Vagina (tissue), 2 donors: ENCODE data around the gene HELZ. TPM values are rescaled to one million over a fixed set of nuclear protein-coding genes. Genes with fewer than 3 reads are reported as not detected.

Experiments
- DNase-seq, 2 donors: peaks; one replicate each; pipeline ENCODE4 v3.0.0-alpha.2; 2017; ENCODE audit errors: extremely low spot score in 2 of 2
- H3K27ac ChIP-seq: fragments of 200-600 bp; sonication (generic); one replicate; pipeline ENCODE4 v1.5.1; 2019
- H3K27me3 ChIP-seq: fragments of 200-600 bp; sonication (generic); one replicate; pipeline ENCODE4 v1.5.1; 2019
- H3K36me3 ChIP-seq, 2 donors: fragments of 200-600 bp; sonication (generic); one replicate each; pipeline ENCODE4 v1.5.1; 2017 to 2019
- H3K4me1 ChIP-seq: fragments of 200-600 bp; sonication (generic); one replicate; pipeline ENCODE4 v1.5.1; 2019
- H3K4me3 ChIP-seq, 2 donors: fragments of 200-600 bp; sonication (generic); 1 replicate in 1 of 2; 2 replicates in 1 of 2; pipeline ENCODE4 v1.5.1; 2016 to 2019
- H3K9me3 ChIP-seq: fragments of 200-600 bp; sonication (generic); one replicate; pipeline ENCODE4 v1.5.1; 2019
- CTCF ChIP-seq, 3 experiments: fragments of 450-650 bp in 2 of 3; fragments of 200-600 bp in 1 of 3; sonication (generic) in 1 of 3; IDR thresholded peaks; one replicate each; pipeline ENCODE4 v1.5.1; 2017 to 2019; ENCODE audit warnings: antibody characterized with exemption in 3 of 3, mild to moderate bottlenecking in 2 of 3, moderate library complexity in 2 of 3
- POLR2A ChIP-seq, 2 donors: fragments of 450-650 bp; IDR thresholded peaks; one replicate each; pipeline ENCODE4 v1.6.1; 2017; ENCODE audit warnings: antibody characterized with exemption in 2 of 2, mild to moderate bottlenecking in 2 of 2, moderate library complexity in 2 of 2
- POLR2AphosphoS5 ChIP-seq, 2 donors: sonication (generic); formaldehyde crosslinking; IDR thresholded peaks; one replicate each; pipeline ENCODE4 v1.9.0; 2017; ENCODE audit warnings: antibody characterized with exemption in 2 of 2, mild to moderate bottlenecking in 2 of 2, low read depth in 1 of 2; ENCODE audit not compliant: insufficient read depth in 1 of 2
- intact Hi-C: fragments of 100-400 bp; cut with DNase I; formaldehyde crosslinking; loops from one replicate; pipeline ENCODE4 v1.15.1; 2023
- total RNA-seq: library from RNA; depleted of rRNA; stranded (reverse); fragments of >200 nt; gene quantifications from one replicate; pipeline ENCODE4 v1.2.3, GENCODE V29; 2016

The HELZ gene
- total RNA-seq, 1 donor from 2014 or later, result 31.4 TPM

GRCh38 chr17:67044940-67045339 lies 200.1 kb downstream of the HELZ start:
- no peaks in the 10 kb centered on the region for H3K9me3 ChIP-seq
- no peaks in the 10 kb centered on the region for H3K27me3 ChIP-seq
- intact Hi-C loops, result no loop called here
- H3K4me1 ChIP-seq, result no peaks in the 10 kb centered on the region
- no peaks in the 10 kb centered on the region for H3K36me3 ChIP-seq
- no peak overlapping the region for H3K27ac ChIP-seq
- TF ChIP-seq POLR2A (IDR thresholded peaks at IDR 0.05), result no peak
- TF ChIP-seq POLR2AphosphoS5 (IDR thresholded peaks at IDR 0.05; ENCODE audit: insufficient read depth in 1 of 2, low read depth in 1 of 2), result no peak
- no peak for TF ChIP-seq CTCF (IDR thresholded peaks at IDR 0.05)
- DNase-seq, result no peak
- H3K4me3 ChIP-seq, result no peak overlapping the region

GRCh38 chr17:67044016-67044772 lies 200.8 kb downstream of the HELZ start, which contains the start of gene CACNG1:
Gene CACNG1 (plus strand): TSS chr17:67044554. CDS start chr17:67044661, 107 bp downstream.
- intact Hi-C loops, result no loop called here
- H3K4me3 ChIP-seq, result no peak within 1 kb of the TSS
- H3K27me3 ChIP-seq, result no peaks in the 10 kb centered on the region
- no peak for DNase-seq
- H3K27ac ChIP-seq, result no peak within 1 kb of the TSS
- H3K9me3 ChIP-seq, result no peaks in the 10 kb centered on the region
- TF ChIP-seq POLR2AphosphoS5 (IDR thresholded peaks at IDR 0.05; ENCODE audit: insufficient read depth in 1 of 2, low read depth in 1 of 2) (no peak), POLR2A (IDR thresholded peaks at IDR 0.05) (no peak), CTCF (IDR thresholded peaks at IDR 0.05) (no peak)
- no peaks in the 10 kb centered on the region for H3K36me3 ChIP-seq
- H3K4me1 ChIP-seq, result no peaks in the 10 kb centered on the region

- intact Hi-C loops, result no loop called here
- Histone ChIP-seq H3K4me1 (no peaks in the 10 kb centered on the region), H3K4me3 (no peak overlapping the region), H3K9me3 (no peaks in the 10 kb centered on the region), H3K27me3 (no peaks in the 10 kb centered on the region), H3K27ac (no peak overlapping the region), H3K36me3 (no peaks in the 10 kb centered on the region)
- TF ChIP-seq POLR2A (IDR thresholded peaks at IDR 0.05) (no peak), POLR2AphosphoS5 (IDR thresholded peaks at IDR 0.05; ENCODE audit: insufficient read depth in 1 of 2, low read depth in 1 of 2) (no peak), CTCF (IDR thresholded peaks at IDR 0.05) (no peak)
- no peak for DNase-seq
These were observed 201.7 kb downstream of the HELZ start for GRCh38 chr17:67043283-67043682.

- intact Hi-C loops, result no loop called here
- no peak for DNase-seq
- Histone ChIP-seq H3K27me3 (no peaks in the 10 kb centered on the region), H3K4me1 (no peaks in the 10 kb centered on the region), H3K27ac (no peak overlapping the region), H3K9me3 (no peaks in the 10 kb centered on the region), H3K36me3 (no peaks in the 10 kb centered on the region), H3K4me3 (no peak overlapping the region)
- no peak for TF ChIP-seq POLR2A (IDR thresholded peaks at IDR 0.05)
- TF ChIP-seq POLR2AphosphoS5 (IDR thresholded peaks at IDR 0.05; ENCODE audit: insufficient read depth in 1 of 2, low read depth in 1 of 2), result no peak
- no peak for TF ChIP-seq CTCF (IDR thresholded peaks at IDR 0.05)
These were observed 202.8 kb downstream of the HELZ start for GRCh38 chr17:67041941-67042899.
